GM12872 (cell line): ENCODE measurements around the gene CCDC106.

ENCODE experiments used
- TF ChIP-seq, protein P1 (sequence below): IDR thresholded peaks from 3 replicates; pipeline ENCODE4 v1.5.1; 2011; ENCODE audit warnings: low read depth, mild to moderate bottlenecking, low read length, moderate library complexity; ENCODE audit not compliant: insufficient read depth

Gene CCDC106

DNA sequence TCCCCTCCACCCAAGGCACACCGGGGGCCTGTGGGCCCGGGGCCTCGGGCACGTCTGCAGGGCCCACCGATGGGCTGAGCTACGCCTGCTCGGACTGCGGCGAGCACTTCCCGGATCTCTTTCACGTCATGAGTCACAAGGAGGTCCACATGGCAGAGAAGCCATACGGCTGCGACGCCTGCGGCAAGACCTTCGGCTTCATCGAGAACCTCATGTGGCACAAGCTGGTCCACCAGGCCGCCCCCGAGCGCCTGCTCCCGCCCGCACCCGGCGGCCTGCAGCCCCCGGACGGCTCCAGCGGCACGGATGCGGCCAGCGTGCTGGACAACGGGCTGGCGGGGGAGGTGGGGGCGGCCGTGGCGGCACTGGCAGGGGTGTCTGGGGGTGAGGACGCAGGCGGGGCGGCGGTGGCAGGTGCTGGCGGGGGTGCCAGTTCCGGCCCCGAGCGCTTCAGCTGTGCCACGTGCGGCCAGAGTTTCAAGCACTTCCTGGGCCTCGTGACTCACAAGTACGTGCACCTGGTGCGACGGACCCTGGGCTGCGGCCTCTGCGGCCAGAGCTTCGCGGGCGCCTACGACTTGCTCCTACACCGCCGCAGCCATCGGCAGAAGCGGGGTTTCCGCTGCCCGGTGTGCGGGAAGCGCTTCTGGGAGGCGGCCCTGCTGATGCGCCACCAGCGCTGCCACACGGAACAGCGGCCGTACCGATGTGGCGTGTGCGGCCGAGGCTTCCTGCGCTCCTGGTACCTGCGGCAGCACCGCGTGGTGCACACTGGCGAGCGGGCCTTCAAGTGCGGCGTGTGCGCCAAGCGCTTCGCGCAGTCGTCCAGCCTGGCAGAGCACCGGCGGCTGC, 32.2 kb upstream of the CCDC106 start:
- TF ChIP-seq, protein P1, sequence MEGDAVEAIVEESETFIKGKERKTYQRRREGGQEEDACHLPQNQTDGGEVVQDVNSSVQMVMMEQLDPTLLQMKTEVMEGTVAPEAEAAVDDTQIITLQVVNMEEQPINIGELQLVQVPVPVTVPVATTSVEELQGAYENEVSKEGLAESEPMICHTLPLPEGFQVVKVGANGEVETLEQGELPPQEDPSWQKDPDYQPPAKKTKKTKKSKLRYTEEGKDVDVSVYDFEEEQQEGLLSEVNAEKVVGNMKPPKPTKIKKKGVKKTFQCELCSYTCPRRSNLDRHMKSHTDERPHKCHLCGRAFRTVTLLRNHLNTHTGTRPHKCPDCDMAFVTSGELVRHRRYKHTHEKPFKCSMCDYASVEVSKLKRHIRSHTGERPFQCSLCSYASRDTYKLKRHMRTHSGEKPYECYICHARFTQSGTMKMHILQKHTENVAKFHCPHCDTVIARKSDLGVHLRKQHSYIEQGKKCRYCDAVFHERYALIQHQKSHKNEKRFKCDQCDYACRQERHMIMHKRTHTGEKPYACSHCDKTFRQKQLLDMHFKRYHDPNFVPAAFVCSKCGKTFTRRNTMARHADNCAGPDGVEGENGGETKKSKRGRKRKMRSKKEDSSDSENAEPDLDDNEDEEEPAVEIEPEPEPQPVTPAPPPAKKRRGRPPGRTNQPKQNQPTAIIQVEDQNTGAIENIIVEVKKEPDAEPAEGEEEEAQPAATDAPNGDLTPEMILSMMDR = no peak

DNA sequence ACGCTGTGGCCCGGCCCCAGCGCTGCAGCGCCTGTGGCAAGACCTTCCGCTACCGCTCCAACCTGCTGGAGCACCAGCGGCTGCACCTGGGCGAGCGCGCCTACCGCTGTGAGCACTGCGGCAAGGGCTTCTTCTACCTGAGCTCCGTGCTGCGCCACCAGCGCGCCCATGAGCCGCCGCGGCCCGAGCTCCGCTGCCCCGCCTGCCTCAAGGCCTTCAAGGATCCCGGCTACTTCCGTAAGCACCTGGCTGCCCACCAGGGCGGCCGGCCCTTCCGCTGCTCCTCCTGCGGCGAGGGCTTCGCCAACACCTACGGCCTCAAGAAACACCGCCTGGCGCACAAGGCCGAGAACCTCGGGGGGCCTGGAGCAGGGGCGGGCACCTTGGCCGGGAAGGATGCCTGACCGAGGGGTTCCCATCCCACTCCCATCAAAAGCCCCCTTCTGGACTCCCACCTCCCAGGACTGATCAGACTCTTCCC, 31.6 kb upstream of the CCDC106 start:
- TF ChIP-seq, protein P1 = no peak

DNA sequence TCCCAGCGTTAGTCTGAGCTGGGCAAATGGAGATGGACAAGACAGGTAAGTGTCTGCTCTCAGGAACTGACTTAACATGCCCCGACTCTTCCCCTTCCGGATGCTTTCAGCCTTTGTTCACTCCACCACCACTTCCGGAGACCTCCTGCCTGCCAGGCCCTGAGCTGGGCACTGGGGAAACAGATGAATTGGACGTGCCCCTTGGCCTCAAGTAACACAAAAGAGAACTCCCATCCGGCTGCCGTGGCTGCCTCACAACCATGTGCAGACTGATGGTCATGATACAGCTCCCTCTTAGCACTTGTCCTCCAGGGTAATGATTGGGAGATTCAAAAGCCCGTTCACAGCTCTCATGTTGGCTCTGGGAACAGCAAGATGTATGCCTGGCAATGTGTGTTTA, 30.6 kb upstream of the CCDC106 start:
- TF ChIP-seq, protein P1 = no peak

DNA sequence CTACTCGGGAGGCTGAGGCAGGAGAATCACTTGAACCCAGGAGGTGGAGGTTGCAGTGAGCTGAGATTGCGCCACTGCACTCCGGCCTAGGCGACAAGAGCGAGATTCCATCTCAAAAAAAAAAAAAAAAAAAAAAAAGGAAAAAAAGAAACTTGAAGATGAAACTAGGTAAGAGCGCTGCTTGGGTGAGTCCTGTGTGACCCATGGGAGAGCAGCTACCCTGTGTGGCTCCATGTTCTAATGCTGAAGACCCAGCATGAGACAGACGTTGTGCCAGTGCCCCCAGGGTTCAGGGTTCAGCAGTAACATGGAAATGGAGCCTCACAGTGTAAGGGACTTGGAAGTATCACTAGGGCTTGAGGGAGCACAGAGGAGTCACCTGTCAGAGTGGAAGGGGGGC, 29.6 kb upstream of the CCDC106 start:
- TF ChIP-seq, protein P1 = no peak

DNA sequence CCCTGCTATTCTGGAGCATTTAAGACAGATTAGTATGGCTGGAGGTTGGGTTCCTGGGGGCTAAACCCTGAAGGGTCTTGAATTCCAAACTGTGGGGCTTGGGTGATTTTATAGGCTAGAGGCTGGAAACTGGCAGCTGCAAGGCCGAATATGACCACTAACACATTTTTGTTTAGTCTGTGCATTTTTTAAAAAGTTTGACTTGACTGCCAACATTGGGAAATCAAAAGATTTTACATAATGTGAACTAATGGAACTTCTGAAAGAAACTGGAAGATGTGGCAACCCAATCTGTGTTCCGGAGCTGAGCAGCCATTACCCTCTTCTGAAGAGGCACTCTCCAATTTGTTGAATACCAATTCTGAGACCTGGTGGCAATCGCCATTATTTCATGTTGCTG, 28.7 kb upstream of the CCDC106 start:
- TF ChIP-seq, protein P1 = no peak

DNA sequence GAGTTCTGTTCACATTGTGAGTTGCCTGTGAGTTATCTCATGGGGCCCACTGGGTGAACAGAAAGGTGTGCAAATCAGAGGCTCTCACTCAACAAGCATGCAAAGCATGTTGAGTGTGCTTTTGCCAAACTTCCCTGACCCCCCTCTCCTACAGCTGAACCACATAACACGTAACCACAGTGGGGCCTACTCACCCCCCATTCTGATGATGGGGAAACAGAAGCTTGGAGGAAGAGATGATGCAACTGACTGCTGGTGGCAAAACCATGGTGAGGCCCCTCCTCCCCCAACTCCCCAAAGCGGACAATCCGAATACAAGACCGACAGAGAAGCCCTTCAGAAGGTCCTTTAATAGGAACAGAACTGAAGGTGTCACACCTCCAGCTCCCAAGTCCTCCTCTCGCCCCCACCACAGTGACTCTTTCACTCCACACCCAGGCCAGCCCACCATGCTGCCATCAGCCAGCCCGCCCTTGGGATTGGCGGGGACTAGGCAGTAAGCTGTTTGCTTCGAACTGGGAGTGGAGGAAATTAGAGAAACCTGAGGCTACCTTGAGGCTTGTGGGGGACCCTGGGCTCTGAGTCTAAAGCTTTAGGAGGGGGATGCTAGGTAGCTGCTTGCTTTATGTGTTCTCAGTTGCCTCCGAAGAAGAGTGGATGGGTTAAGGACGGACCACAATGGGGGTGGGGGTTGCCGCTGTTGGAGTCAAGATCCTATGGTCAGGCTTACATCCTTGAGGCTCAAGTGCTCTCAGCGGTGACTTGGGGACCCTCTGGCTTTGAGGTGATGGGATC, 27.4 kb upstream of the CCDC106 start:
- TF ChIP-seq, protein P1 = no peak

DNA sequence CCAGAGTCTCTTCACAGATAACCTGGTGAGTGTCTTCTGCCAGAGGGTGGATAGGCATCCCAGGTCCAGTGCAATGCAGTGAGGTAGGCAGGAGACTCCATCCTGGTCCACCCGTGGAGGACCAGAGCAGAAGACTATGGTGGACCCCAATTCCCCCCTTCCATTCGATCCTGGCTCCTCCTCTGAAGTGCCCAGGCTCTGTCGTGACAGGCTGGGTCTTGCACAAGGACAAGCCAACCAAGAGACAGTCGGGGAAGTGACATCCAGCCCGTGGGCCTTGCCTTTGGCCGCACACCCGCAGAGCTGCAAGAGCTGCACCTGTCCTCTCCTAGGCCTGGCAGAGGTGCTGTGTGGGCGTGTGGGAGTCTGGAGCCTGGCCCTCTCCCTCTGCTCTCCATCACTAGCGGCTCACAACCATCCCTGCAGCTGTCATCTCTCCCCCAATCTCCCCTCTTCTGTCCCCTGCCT, 26.8 kb upstream of the CCDC106 start:
- TF ChIP-seq, protein P1 = no peak
